ENCODE measurements around the gene FGFR3.

Gene FGFR3
- 0.14 to 1.8 (median 0.39) reads per million in 17 experiments for total RNA-seq

- DNase-seq: peak; percentile 20 to 78 (median 47)
These were observed at the start of gene FGFR3 for GRCh38 chr4:1792832-1793495. FGFR3 (plus strand) TSS chr4:1793293; CDS start chr4:1793935, 642 bp downstream.

DNA sequence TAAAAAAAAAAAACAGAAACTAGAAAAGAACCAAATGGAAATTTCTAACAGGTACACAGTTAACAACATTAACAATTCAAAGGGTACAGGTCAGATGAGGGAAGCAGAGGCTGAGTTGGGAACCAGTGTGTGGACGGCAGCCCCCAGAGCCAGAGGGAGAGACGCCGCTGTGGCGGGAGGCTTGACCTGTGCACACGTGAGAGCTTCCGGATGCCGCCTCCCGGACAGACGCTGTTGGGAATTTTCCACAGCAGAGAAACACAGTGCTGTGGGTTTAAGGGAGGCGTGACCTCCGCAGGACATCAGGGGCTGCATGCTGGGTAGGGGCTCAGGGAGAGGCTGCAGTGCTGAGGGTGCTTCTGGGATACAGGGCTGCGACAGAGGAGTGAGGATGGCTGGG, 49.5 kb upstream of the FGFR3 start:
- DNase-seq: no peak

GRCh38 chr4:1743975-1744374, 49.1 kb upstream of the FGFR3 start:
- DNase-seq: no peak

GRCh38 chr4:1744552-1744951, 48.5 kb upstream of the FGFR3 start:
- DNase-seq: no peak

DNA sequence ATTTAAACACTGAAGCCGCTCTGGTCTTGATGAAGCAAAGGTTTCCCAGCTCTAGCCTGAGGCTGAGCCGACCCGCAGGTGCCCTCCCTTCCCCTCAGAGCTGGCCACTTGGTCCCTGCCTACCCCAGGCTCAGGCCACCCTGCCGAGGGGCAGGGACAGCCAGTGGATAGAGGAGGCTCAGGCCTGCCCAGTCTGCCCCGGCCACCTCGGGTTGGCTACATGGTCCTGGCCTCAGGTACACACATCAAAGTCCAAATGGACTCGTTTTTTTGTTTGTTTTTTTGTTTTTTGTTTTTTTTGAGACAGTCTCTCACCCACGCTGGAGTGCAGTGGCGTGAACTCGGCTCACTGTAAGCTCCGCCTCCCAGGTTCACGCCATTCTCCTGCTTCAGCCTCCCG, 47.9 kb upstream of the FGFR3 start:
- no peak for DNase-seq

GRCh38 chr4:1745697-1746096, 47.4 kb upstream of the FGFR3 start:
- DNase-seq: no peak

- peak; percentile 71 to 86 (median 74) for DNase-seq
These were observed 46.8 kb upstream of the FGFR3 start for GRCh38 chr4:1746265-1746691.

GRCh38 chr4:1746919-1747602, 46.0 kb upstream of the FGFR3 start:
- no peak for DNase-seq

- no peak for DNase-seq
These were observed 45.5 kb upstream of the FGFR3 start for GRCh38 chr4:1747603-1747967.

DNA sequence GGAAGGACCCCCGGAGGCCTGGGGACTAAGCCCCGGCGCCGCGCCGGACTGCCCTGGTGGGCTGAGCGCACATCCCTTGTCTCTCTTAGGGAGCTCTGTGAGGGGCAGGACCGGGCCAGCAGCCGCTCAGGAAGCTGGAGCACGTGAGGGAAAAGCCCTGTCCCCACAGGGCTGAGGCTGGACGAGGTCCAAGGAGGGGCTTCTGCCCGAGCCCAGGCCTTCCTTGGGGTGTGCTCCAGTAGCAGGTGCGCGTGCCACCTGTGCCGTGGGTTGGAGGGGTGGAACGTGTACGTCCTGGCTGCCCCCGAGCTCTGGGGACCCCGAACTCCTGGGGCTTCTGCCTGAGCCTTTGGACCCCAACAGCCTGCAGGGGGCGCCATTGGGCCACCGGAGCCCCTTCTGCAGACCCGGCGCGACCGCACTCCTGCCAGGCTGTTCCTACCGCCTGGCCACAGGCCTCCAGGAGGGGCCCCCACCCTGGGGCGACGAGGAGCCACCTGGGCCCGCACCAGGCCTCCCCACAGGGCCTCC, 44.6 kb upstream of the FGFR3 start:
- peak; percentile 71 to 88 (median 80) for DNase-seq

DNA sequence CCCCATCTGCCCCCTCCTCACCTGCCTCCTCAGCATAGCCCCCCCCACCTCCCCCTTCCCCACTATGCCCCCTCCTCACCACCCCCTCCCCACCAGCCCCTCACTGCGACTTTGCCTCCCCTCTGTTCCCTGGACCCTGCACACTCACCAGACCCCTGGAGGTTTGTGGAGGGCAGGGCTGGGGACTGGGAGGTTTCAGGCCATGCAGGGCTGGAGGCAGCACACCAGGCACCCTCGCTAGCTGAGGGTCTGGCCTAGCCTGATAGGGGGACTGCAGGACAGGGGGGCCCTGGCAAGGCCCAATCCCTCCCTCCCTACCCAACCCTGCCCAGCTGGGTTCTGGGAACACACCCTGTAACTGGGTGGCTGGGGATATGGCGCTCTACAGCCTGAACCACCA, 43.7 kb upstream of the FGFR3 start:
- DNase-seq: no peak

DNA sequence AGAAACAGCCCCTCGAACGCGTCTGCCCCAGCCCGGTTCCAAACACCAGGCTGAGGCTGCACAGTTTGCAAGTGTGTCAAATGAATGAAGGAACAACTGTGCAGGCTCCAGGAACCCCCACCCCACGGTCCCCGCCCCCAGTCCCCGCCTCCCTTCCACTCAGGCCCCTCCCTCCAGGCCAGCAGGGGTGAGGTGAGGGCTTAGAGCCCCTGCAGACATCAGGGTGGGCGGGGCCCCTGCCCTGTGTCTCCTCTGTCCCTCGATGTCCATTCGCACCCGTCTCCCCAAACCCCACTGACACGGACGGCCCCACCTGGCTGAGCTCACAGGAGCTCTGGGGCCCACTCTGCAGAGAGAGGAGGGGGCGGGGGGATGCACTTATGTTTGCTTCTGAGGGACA, 43.3 kb upstream of the FGFR3 start:
- DNase-seq: no peak

DNA sequence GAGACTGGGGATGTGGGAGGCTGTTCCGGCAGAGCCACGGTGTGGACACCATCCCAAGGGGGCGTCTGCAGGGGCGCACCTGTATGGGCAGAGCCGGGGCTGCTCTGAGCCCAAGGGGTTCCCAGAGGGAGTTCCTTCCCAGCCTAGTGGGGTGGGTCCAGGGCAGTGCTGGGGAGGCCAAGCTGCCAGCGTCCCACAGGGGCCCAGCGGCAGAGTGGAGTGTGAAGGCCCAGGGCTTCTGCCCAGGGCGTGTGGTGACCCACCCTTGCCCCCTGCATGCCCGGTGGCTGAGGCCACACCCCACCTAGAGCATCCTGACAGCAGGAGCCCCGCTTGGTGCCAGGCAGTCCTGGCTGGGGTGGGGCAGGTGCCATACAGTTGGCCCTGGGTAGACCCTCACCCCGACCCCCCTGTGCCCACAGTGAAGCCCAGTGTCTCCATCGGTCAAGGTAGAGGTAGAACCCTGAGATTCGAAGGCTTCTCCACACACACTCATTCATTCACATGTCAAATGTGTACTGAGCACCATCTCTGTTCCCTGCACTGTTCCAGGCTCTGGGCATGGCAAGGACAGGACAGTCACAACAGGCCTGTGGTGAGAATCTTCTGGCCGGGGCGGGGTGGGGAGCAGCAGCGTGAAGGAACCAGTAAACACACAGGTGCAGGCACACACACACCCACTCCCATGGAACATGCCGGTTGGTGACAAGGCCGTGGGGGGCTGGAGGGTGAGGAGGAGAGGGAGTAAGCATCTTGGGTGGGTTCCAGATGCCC, 42.5 kb upstream of the FGFR3 start:
- DNase-seq: no peak

- no peak for DNase-seq
These were observed 41.8 kb upstream of the FGFR3 start for GRCh38 chr4:1751155-1751918.

GRCh38 chr4:1751919-1752283, 41.2 kb upstream of the FGFR3 start:
- DNase-seq: no peak

GRCh38 chr4:1752284-1753041, 40.6 kb upstream of the FGFR3 start:
- peak; percentile 53 to 75 (median 65) for DNase-seq

DNA sequence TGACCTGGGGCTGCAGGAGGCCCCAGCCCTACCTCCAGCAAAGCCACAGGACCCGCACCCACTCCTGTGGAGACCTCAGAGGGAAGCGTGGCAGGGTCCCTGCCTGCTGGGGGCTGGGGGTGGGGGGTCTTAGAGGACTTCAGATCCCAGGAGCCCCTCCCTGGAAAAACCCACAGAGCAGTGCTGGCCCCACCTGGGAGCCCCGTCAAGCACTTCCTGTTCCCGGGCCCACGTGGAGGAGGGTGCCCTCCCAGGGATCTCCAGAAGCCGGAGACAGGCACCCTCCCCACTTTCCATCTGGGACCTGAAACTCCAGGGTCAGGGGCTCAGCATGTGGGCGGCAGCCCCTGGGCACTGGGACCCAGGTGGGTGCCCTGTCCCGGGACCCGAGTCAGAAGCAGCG, 39.8 kb upstream of the FGFR3 start:
- DNase-seq: no peak

GRCh38 chr4:1753697-1754311, 39.3 kb upstream of the FGFR3 start:
- DNase-seq: no peak

- DNase-seq: no peak
These were observed 38.8 kb upstream of the FGFR3 start for GRCh38 chr4:1754336-1754735.

- DNase-seq: no peak
These were observed 37.8 kb upstream of the FGFR3 start for GRCh38 chr4:1755297-1755696.

- no peak for DNase-seq
These were observed 37.0 kb upstream of the FGFR3 start for GRCh38 chr4:1756079-1756478.
